Stimulated activated CD8-positive, alpha-beta memory T cell treated with anti-CD3 and anti-CD28 coated beads, Interleukin-12 subunit alpha, Interleukin-12 subunit beta, amount 100 ng/mL, for 4 hours (primary cell): ENCODE measurements around the gene CUL3.

Experiments used
- DNase-seq: peaks from one replicate; pipeline ENCODE4 v3.0.0-alpha.2; 2020; ENCODE audit warnings: low read depth

The CUL3 gene

DNA sequence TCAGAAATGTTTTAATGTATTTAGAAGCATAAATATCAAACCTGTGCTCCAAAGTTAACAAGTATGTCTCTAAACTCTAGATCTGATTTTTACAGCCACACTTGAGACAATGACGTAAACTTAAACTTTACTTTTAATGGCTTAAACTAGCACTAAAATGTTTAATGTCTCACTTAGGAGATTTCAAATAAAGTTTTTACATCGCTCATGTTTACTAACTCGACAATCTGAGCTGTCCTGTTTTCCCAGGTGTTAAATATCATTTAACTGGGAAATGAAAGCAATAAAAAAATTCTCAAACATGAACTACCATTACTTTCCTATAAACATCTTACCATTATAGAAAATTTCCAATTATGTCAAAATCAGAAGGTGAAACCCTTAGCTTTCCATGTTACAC lies 113.0 kb downstream of the CUL3 start:
- no peak for DNase-seq

DNA sequence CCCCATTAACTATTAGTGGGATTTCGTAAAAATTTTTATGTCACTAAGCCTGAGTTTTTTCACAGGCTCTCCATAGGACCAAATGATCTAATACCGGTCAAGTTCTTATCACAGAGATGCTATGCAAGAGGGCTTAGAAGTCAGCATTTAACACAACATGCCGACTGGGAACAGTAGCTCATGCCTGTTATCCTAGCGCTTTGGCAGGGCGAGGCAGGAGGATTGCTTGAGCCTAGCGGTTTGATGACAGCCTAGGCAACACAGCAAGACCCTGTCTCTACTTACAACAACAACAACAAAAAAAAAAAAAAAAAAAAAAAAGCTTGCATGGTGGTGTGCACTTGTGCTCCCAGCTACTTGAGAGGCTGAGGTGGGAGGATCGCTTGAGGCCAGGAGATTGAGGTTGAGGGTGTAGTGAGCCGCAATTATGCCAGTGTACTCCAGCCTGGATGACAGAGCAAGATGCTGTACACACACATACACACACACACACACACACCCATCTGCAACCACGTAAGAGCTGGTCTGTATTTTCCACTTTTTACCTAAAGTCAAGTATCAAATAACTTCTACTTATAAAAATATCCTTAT lies 115.7 kb downstream of the CUL3 start:
- DNase-seq, result no peak

DNA sequence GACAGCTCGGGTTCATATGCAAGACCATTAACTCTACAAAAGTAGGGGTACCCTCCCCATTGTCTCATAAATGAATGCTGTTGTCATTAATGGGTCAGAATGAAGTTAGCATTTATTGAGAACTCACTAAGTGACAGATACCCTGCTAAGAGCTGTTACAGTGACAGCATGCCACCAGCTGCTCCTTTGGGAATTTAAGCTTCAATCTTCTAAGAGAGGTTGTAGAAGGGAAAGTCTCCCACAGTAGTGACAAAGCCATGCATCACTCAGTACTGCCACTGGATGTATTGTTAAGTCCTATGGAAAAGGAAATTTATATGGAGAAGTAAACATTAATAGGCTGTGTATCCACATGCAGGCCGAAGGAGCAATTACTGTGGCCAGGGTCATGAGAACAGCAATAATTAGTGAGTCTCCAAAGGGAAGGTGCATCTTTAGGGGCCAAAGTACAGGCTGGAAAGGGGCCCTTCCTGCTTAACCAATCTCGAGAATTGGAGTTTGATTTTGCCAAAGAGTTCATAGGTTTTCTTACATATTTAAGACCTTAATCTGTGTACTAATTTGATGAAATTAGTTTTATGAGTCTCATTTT lies 118.8 kb downstream of the CUL3 start:
- DNase-seq, result no peak

DNA sequence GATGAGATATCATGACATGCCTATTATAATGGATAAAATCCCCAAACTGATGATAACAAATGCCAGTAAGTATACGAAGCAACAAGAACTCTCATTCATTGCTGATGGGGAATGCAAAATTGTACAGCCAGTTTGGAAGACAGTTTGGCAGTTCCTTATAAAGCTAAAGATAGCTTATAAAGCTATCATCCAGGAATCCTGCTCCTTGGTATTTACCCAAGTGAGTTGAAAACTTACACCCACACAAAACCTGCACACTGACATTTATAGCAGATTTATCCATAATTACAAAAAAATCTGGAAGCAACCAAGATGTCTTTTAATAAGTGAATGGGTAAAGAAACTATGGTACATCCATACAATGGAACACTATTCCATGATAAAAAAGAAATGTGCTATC lies 123.8 kb downstream of the CUL3 start:
- no peak for DNase-seq

DNA sequence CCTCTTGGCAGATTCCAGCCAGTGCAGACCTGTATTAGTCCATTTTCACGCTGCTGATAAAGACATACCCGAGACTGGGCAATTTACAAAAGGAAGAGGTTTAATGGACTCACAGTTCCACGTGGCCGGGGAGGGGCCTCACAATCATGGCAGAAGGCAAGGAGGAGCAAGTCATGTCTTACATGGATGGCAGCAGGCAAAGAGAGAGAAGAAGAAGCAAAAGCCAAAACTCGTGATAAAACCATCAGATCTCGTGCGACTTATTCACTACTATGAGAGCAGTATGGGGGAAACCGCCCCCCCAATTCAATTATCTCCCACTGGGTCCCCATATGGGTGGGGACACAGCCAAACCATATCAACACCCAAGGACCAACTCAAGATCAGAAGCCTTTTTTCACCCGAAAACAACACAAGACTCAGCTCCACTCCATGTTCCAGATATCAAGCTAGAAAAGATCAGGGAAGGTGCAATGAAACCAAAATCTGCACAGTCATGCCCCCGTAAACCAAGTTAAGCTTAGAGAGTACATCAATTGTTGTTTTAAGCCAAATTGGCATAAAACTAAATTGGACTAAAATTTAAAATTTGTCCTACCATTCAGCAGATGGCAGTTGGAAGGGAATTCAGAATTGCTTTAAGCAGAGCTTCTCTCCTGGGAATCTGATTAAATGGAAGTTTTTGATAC lies 127.6 kb downstream of the CUL3 start:
- no peak for DNase-seq

DNA sequence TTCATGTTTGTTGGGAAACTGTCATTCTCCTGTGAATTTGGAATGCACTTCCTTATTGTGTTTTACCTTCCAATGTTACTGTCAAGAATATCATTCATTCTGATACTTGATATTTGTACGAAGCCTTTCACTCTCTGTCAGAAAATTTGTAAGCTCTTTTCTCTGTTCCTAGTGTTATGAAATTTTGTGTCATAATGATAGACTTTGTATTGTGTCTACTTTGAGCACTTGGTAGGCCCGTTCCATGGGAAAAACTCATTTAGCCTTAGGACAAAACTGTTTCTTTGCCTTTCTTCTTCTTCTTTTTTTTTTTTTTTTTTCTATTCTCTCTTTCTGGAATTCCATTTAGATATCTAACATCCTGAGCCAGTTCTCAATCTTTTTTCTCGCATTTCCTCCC lies 131.3 kb downstream of the CUL3 start:
- no peak for DNase-seq

DNA sequence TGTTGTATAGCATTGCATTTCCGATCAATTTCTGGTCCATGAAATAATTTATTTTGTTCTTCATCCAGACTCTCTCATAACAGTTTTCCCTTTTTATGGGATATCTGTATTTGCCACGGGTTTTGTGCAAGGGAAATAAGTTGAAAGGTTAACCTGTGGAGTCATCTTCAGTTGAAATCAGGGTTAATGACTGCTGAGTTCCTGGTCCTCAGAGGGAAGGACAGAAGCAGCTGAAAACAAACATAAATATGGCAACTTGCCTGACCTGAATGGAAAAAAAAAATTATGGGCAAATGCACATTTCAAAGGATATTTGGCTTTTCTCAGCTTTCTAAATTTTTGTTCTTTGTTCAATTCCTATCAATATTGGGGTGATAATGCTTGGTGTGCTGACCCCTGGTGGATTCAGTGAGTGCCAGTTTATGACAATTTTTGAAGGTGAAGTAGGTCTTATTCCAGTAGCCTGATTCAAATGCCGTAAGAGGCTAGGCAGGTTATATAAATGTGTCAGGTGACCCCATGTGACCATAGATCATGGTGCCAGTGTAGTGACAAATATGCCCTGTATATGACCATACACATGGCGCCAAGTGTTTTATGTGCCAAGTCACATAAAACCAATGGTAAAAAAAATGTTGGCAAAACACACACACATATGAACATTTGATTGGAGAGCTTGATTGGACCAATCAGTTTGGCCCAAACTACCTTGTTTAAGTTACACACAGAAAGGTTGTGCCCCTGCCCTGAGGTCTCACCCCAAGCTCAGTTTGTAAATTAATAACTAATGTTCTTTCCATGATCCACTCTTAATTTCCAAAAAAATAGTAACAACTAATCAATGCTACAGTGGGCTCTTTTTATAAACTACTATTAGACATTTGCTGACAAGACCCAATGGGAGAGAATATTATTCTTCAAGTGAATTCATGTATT lies 135.7 kb downstream of the CUL3 start:
- no peak for DNase-seq

DNA sequence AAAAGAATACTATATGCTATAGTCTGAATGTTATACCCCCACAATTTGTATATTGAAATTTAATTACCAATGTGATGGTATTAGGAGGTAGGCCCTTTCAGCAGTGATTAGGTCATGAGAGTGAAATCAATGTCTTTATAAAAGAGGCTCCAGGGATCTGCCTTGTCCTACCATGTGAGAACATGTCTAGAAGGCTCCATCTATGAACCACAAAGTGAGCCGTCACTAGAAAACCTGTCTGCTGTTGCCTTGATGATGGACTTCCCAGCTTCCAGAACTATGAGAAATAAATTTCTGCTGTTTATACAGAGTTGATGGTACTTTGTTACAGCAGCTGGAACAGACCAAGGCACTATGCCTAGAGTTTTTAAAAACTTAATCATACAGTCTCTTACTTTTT lies 136.9 kb downstream of the CUL3 start:
- DNase-seq, result no peak

DNA sequence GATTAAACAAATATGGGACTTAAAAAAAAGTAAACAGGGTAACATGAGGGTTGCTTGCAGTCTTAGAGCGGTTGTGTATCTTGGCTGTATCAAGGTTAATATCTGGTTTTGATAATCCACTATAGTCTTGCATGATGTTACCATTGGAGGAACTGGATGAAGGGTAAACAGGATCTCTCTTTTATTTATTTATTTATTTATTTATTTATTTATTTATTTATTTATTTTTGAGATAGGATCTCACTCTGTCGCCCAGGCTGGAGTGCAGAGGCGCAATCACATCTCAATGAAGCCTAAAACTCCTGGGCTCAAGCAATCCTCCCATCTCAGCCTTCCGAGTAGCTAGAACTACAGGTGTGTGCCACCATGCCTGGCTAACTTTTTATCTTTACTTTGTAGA lies 140.4 kb downstream of the CUL3 start:
- no peak for DNase-seq

DNA sequence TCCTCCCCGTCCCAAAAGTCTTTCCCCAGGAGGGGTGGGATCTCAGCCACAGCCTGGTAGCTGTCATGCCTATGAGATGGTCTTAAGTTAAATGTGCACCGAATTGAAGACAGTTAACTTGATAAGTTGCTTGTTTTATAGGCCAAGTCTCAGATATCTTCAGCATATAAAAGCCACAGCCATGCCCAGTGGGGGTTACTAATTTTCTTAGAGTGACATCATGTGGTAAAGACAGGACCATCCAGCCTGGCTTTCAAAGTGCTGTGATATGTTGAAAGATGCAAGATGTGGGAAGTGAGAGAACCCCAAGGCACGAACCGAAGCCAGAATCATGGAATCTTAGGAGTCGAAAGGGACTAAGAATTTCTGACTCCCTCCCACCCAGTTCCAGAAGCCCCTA lies 141.1 kb downstream of the CUL3 start:
- no peak for DNase-seq

DNA sequence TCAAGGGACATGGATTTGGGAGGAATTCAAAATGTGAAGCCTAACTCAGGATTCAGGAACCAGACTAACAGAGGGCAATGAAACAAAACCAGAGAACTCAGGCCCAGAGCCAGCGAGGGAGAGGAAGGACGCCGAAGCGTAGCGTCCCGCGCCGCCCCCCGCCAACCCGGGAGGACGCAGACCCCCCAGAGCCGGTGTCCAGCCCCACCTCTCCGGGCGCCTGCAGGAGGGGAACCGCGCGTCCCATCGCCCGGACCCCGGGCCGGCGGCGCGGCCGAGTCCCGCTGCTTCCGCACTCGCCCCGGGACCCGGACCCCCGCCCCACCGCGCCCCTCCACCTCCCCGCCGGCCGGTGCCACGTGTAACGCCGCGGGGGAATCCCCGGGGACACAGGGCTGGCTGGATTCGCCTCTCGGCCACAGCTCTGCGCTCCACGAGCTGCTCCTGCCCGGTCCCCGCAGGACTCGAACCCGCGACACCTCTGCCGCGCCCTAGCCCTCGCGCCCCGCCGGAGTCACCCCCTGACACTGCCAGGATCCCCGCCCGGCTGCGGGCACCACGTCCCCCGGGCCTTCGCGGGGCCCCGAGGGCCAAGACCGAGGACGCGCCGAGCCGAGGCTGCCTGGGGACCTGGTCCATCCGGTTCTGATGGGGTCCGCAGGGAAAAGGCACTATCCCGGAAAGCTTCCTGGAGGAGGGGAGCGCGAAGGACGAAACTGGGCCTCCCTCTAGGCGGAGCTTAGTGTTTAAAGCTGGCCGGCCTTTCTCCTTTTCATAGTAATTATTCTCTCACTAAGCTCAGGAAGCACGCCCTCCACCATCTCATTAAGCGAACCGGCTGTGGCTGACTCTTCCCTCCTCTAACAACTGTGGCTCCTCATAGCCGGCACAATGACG lies 142.8 kb downstream of the CUL3 start:
- no peak for DNase-seq

DNA sequence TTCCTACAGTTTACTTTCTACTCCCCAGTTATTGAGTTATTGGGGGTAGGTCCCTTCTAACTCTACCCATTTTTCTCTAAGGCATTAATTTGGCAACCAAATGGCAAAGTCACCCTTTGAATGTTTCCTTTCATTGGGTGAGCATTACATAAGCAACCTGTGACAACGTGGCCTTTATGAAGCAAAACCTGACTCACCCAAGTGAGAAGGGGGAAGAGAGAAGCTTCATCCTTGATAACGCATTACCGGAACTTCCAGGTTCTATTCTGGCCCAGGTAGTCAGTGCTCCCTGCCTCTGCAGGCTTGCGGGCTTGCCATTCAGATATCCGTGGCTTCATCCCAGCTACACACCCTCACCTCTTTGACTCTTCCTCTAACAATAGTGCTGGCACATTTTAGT lies 144.2 kb downstream of the CUL3 start:
- no peak for DNase-seq

DNA sequence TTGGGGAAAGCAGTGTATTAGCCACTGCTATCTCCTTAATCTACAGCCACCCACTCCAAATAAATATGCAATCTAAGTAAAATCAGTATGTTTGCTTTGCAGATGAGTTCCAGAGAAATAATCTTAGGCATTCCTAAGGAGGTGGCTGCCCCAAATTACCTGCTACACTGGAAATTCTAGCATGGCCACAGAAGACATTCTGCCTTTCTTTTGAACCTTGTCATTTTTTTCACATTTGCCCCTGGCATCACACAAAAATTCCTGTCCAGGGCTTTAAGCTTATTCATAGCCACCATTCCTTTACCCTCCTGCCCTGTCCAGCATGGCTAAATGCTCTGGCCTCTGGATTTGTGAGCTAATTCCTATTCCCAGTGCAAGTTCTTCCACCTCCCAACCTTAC lies 146.4 kb downstream of the CUL3 start:
- no peak for DNase-seq

DNA sequence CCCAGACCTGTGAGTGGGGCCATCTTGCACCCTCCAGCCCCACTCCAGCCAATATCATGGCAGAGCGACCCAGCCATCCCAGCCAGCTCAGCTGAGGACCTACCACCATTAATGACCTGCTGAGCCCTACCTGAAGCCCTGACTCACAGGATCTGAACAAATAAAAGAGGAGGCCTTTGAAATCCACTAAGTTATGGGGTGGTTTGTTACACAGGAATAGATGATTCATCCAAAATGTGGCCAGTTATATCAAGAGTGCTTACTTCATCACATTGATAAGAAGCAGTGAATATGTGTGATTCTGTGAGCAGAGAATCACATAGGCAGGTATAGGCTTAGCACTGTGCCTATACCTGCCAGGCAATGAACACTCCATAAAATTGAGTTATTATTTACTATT lies 148.5 kb downstream of the CUL3 start:
- no peak for DNase-seq

DNA sequence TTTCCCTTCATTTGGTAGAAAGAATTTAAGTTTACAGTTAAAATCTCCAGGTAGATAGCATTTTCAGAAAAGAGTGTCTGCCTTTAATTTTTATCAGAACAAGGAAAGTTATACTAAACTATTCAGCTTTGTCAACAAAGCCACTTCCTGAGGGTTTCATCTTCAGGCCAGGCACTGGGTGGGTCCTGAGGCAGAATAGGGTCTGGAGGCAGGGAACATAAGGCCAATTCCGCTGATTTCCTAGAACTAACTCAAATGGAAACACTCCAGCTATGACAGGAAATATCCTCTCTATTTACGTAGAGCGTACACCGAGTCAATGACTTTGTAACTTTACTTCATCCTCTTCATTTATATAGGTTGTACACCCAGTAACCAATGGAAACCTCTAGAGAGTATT lies 150.5 kb downstream of the CUL3 start:
- no peak for DNase-seq

DNA sequence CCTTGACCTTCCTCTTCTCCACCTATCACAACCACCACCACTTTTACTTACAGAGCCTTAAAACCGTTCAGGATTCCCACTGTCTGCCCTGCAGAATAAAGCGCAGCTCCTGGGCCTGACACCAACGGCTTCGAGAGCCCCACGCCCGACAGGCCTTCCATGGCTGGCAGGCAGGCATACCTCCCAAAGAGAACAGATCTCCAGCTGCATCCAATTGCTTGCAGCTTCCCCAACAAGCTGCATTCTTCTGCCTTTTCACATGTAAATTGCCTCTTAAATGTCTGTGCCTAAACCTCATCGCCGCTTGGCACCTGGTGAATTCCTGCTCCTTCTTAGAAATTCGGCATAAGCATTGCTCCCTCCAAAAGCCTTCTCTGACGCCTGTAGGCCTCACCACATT lies 151.7 kb downstream of the CUL3 start:
- no peak for DNase-seq

DNA sequence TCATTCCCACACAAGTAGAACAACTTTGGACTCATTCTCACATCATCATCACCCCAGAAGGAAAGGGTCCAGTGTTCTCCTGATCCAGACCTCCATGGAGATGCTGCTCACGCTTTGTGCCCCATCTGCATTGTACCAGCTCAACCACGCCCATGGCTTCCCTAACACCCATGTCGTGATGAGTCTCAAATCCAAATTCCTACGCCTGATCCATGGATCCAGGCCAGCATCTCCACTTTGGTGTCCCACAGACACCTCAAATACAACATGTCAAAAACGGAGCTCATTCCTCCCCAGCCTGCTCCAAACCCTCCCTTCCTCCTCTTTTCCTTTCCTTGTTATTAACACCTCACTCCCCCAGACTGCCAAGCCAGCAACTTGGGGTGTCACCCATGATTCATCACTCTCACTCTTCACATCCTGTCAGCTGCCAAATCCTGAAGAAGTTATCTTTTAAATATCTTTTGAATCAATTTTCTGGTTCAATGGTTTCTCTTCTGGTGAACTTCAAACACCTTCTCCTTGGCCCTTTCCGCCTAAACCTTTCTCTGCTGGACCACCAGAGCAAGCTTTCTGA lies 153.1 kb downstream of the CUL3 start:
- no peak for DNase-seq

DNA sequence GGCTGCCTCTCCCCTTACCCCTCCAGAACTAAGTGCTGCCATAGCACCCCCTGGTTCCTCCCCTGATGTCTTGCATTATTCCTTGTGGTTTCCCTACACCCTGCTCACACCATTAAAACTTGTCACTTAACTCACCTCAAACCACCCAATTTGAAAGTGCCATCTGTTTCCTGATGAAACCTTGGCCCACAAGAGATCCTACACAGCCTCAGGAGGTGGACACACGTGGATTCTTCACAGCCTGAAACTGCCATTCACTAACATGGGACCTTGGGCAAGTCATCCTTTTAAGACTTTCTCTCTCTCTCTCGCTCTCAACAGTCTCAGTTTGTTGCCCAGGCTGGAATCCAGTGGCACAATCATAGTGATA lies 155.7 kb downstream of the CUL3 start:
- no peak for DNase-seq

DNA sequence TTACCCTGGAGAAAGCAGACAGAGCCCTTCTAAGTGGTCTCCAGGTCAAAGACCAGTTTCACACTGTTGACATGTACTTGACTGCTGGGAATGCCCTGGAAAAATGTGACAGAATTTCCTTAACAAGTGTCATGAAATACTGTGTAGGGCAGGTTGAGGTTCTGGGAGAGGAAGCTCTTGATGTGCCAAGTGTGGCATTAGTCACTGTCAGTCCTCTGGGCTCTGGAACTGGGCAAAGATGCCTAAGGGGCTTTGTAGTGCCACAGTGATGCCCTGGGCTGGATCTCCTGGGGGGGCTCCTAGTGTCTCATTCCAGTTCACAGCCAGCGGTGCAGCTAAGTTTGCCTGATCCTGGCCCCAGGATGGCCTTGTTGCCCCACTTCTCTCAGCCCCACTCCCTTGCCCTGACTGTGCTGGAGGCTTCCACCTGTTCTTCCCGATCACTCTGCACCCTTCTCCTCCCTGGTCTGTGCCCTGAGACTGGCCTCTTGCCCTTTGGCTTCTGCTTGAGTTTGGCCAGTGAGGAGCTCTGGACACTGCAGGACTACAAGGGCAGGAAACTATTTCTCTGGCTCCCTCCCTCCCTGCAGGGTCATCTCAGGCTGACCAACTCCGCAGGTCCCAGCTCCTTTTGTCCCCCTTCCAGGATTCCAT lies 156.2 kb downstream of the CUL3 start:
- no peak for DNase-seq

DNA sequence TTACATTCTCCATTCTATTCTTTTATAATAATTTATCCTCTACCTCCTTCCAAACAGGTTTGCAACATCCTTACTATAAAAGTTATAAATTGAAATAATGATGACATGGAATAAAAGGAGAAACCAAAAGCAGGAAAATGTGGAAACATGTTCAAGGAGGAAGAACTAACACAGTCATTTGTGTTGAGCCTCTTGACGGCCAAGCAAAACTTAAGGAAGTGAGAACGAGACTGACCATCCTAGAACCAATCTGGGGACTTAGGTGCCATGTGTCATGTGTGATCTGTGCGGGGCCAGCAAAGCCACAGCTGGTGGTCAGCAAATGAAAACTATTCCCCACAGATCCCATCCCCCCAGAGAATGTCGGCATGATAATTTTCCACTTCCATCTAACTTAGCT lies 157.7 kb downstream of the CUL3 start:
- no peak for DNase-seq

DNA sequence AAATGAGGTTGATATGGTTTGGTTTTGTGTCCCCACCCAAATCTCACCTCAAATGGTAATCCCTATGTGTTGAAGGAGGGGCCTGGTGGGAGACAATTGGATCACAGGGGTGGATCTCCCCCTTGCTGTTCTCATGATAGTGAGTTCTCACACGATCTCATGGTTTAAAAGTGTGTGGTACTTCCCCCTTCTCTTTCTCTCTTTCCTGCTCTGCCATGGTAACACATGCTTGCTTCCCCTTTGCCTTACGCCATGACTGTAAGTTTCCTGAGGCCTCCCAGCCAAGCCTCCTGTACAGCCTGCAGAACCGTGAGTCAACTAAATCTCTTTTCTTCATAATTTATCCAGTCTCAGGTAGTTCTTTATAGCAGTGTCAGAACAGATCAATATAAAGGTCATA lies 158.5 kb downstream of the CUL3 start:
- DNase-seq, result no peak
